Measurements from ENCODE around the gene FAM219A.
A peak's percentile ranks its signal among the peaks of the same experiment; 100 is the strongest.
"Not testable (repeated sequence)": the region's sequence is repeated elsewhere in the genome, so short reads cannot be mapped to it uniquely, and the experiment has no call there.

FAM219A gene

GRCh38 chr9:34442770-34443169 is 15.6 kb downstream of the FAM219A start:
- no peak for TF ChIP-seq FOXA1 (IDR thresholded peaks at IDR 0.05)
- no peak for TF ChIP-seq SUZ12 (IDR thresholded peaks at IDR 0.05)
- no peak for TF ChIP-seq BHLHE40 (IDR thresholded peaks at IDR 0.05; ENCODE audit: borderline replicate concordance)
- no peak for TF ChIP-seq HDGF (IDR thresholded peaks at IDR 0.05; ENCODE audit: borderline replicate concordance)
- TF ChIP-seq SP1 (IDR thresholded peaks at IDR 0.05), result no peak
- ChIA-PET CTCF (no interaction called here), POLR2A (interaction anchor here (1.4 kb wide), 1 partner anchor 14 kb away, joined by 3 read pairs; no protein-coding TSS in a partner anchor)
- no peak for DNase-seq (ENCODE audit: extremely low spot score)

DNA sequence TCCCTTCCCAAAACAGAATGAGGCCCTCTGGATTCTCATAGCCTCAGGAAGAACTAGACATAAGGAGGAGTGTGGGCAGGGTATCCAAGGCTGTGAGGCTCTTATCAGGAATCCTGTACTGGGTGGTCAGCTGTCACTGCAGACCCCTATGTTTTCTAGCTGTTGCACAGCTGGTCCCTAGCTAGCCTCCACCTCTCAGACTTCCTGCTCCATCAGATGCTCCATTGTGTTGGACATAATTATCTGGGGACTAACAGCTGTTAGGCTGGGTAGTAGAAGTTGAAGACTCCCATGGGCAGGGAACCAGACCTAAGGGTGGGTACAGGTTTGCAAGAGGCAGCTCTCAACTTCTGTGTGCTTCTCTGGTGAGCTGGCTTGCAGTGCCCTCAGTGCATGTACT is 18.4 kb downstream of the FAM219A start:
- ChIA-PET CTCF (no interaction called here), POLR2A (no interaction called here)
- DNase-seq (ENCODE audit: extremely low spot score), result no peak
- TF ChIP-seq SUZ12 (IDR thresholded peaks at IDR 0.05) (no peak), L3MBTL2 (conservative IDR thresholded peaks at IDR 0.05) (no peak), NFRKB (IDR thresholded peaks at IDR 0.05) (no peak), ZNF384 (IDR thresholded peaks at IDR 0.05) (no peak), ARNT (IDR thresholded peaks at IDR 0.05) (no peak), FOXA1 (IDR thresholded peaks at IDR 0.05) (no peak), LEF1 (IDR thresholded peaks at IDR 0.05; ENCODE audit: borderline replicate concordance) (no peak), CTBP1 (IDR thresholded peaks at IDR 0.05; ENCODE audit: borderline replicate concordance) (no peak), TARDBP (IDR thresholded peaks at IDR 0.05) (no peak), BHLHE40 (IDR thresholded peaks at IDR 0.05; ENCODE audit: borderline replicate concordance) (no peak), HDGF (IDR thresholded peaks at IDR 0.05; ENCODE audit: borderline replicate concordance) (no peak), ELF4 (IDR thresholded peaks at IDR 0.05) (no peak), FOXM1 (IDR thresholded peaks at IDR 0.05; ENCODE audit: borderline replicate concordance) (no peak), FOXK2 (IDR thresholded peaks at IDR 0.05) (no peak), SP1 (IDR thresholded peaks at IDR 0.05) (no peak)
- TF ChIP-seq, protein P1, sequence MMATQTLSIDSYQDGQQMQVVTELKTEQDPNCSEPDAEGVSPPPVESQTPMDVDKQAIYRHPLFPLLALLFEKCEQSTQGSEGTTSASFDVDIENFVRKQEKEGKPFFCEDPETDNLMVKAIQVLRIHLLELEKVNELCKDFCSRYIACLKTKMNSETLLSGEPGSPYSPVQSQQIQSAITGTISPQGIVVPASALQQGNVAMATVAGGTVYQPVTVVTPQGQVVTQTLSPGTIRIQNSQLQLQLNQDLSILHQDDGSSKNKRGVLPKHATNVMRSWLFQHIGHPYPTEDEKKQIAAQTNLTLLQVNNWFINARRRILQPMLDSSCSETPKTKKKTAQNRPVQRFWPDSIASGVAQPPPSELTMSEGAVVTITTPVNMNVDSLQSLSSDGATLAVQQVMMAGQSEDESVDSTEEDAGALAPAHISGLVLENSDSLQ (IDR thresholded peaks at IDR 0.05), result no peak

GRCh38 chr9:34438465-34438864 is 19.9 kb downstream of the FAM219A start:
- POLR2A ChIA-PET; DNase-seq (ENCODE audit: extremely low spot score): not testable (repeated sequence)
- CTCF ChIA-PET, result interaction anchor here (1.1 kb wide), 1 partner anchor 13 kb away, joined by 5 read pairs; no protein-coding TSS in a partner anchor

- POLR2A ChIA-PET; DNase-seq (ENCODE audit: extremely low spot score): not testable (repeated sequence)
- CTCF ChIA-PET, result interaction anchor here (1.1 kb wide), 1 partner anchor 14 kb away, joined by 5 read pairs; no protein-coding TSS in a partner anchor
Observed at GRCh38 chr9:34437926-34438307, 20.5 kb downstream of the FAM219A start.

GRCh38 chr9:34437006-34437925 is 21.1 kb downstream of the FAM219A start:
- ChIA-PET POLR2A (no interaction called here), CTCF (interaction anchor here (0.5 to 1.2 kb wide), 2 partner anchors 64 to 110 kb away, joined by 3 to 5 read pairs; no protein-coding TSS in a partner anchor)
- DNase-seq (ENCODE audit: extremely low spot score), result peak; percentile 65
- TF ChIP-seq NFRKB (IDR thresholded peaks at IDR 0.05) (no peak), FOXM1 (IDR thresholded peaks at IDR 0.05; ENCODE audit: borderline replicate concordance) (no peak), CTBP1 (IDR thresholded peaks at IDR 0.05; ENCODE audit: borderline replicate concordance) (no peak), FOXK2 (IDR thresholded peaks at IDR 0.05) (no peak), SP1 (IDR thresholded peaks at IDR 0.05) (no peak), ZNF384 (IDR thresholded peaks at IDR 0.05) (no peak), FOXA1 (IDR thresholded peaks at IDR 0.05) (no peak), L3MBTL2 (conservative IDR thresholded peaks at IDR 0.05) (no peak), ELF4 (IDR thresholded peaks at IDR 0.05) (no peak), ARNT (IDR thresholded peaks at IDR 0.05) (no peak), SUZ12 (IDR thresholded peaks at IDR 0.05) (no peak), HDGF (IDR thresholded peaks at IDR 0.05; ENCODE audit: borderline replicate concordance) (no peak), BHLHE40 (IDR thresholded peaks at IDR 0.05; ENCODE audit: borderline replicate concordance) (no peak)
- TF ChIP-seq, protein P1 (IDR thresholded peaks at IDR 0.05), result no peak

DNA sequence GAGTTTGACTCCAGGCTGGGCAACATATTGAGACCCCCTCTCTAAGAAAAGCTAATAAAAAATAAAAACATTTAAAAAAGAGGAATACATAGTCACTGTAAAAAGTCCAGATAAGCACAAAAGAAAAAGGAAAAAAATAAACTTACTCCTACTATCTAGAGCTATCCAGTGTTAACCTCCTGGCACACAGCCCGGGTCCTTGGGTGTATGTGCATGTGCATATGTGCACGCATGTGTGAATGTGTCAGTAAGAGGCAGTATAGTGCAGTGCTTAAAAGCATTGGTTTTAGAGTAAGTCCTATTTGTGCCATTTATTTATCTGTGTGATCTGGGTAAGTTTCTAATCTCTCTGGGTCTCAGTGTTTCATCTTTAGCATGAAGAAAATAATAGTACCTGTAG is 26.7 kb downstream of the FAM219A start:
- no peak for TF ChIP-seq ZNF384 (IDR thresholded peaks at IDR 0.05)
- no peak for DNase-seq (ENCODE audit: extremely low spot score)
- CTCF ChIA-PET, result interaction anchor here (1.6 kb wide), 1 partner anchor 69 kb away, joined by 6 read pairs; no protein-coding TSS in a partner anchor
- POLR2A ChIA-PET, result no interaction called here

- TF ChIP-seq HDGF (IDR thresholded peaks at IDR 0.05; ENCODE audit: borderline replicate concordance) (no peak), ELF4 (IDR thresholded peaks at IDR 0.05) (no peak), CTBP1 (IDR thresholded peaks at IDR 0.05; ENCODE audit: borderline replicate concordance) (no peak), NFRKB (IDR thresholded peaks at IDR 0.05) (no peak), ZNF384 (IDR thresholded peaks at IDR 0.05) (no peak), BHLHE40 (IDR thresholded peaks at IDR 0.05; ENCODE audit: borderline replicate concordance) (no peak), FOXM1 (IDR thresholded peaks at IDR 0.05; ENCODE audit: borderline replicate concordance) (no peak), LEF1 (IDR thresholded peaks at IDR 0.05; ENCODE audit: borderline replicate concordance) (no peak), SP1 (IDR thresholded peaks at IDR 0.05) (no peak), TARDBP (IDR thresholded peaks at IDR 0.05) (no peak), SUZ12 (IDR thresholded peaks at IDR 0.05) (no peak), FOXA1 (IDR thresholded peaks at IDR 0.05) (no peak)
- TF ChIP-seq, protein P1 (IDR thresholded peaks at IDR 0.05), result no peak
- ChIA-PET POLR2A (no interaction called here), CTCF (interaction anchor here (1.6 kb wide), 1 partner anchor 70 kb away, joined by 6 read pairs; no protein-coding TSS in a partner anchor)
- DNase-seq (ENCODE audit: extremely low spot score), result peak; percentile 39
Observed at GRCh38 chr9:34430843-34431437, 27.4 kb downstream of the FAM219A start.
